Measurements from ENCODE around the gene MEGF8. TPM values are rescaled to one million over a fixed set of nuclear protein-coding genes. Genes with fewer than 3 reads are reported as not detected.
"Not testable (repeated sequence)": the region's sequence is repeated elsewhere in the genome, so short reads cannot be mapped to it uniquely, and the experiment has no call there.

The MEGF8 gene
- total RNA-seq, 2 experiments from 2014 or later: 8.5 to 9.3 TPM

- POLR2A ChIA-PET: no interaction called here
- H3K4me1 Mint-ChIP-seq: no peaks in the 10 kb centered on the region
- no peak for DNase-seq
- H3K4me3 Mint-ChIP-seq: no peak overlapping the region
- no peaks in the 10 kb centered on the region for H3K27me3 Mint-ChIP-seq
- ATAC-seq (ENCODE audit: low read depth): no peak
- no peaks in the 10 kb centered on the region for H3K9me3 Mint-ChIP-seq
- peaks cover 2% of the 10 kb centered on the region for H3K36me3 Mint-ChIP-seq
- H3K27ac Mint-ChIP-seq: no peak overlapping the region
Observed at GRCh38 chr19:42334697-42335373, 9.4 kb downstream of the MEGF8 start.

GRCh38 chr19:42335374-42335936, 10.0 kb downstream of the MEGF8 start:
- Mint-ChIP-seq H3K4me1 (no peaks in the 10 kb centered on the region), H3K9me3 (no peaks in the 10 kb centered on the region), H3K36me3 (peaks cover 2% of the 10 kb centered on the region), H3K27ac (no peak overlapping the region), H3K27me3 (no peaks in the 10 kb centered on the region), H3K4me3 (no peak overlapping the region)
- ATAC-seq (ENCODE audit: low read depth) (no peak), DNase-seq (no peak)
- POLR2A ChIA-PET: no interaction called here

GRCh38 chr19:42335971-42336370, 10.5 kb downstream of the MEGF8 start:
- Mint-ChIP-seq H3K4me1 (no peaks in the 10 kb centered on the region), H3K9me3 (no peaks in the 10 kb centered on the region), H3K27ac (no peak overlapping the region), H3K27me3 (no peaks in the 10 kb centered on the region), H3K4me3 (no peak overlapping the region), H3K36me3 (peaks cover 2% of the 10 kb centered on the region)
- DNase-seq (no peak), ATAC-seq (ENCODE audit: low read depth) (no peak)
- POLR2A ChIA-PET: no interaction called here

- H3K4me1 Mint-ChIP-seq; H3K9me3 Mint-ChIP-seq; DNase-seq; H3K4me3 Mint-ChIP-seq; H3K27ac Mint-ChIP-seq; POLR2A ChIA-PET; ATAC-seq (ENCODE audit: low read depth); H3K36me3 Mint-ChIP-seq; H3K27me3 Mint-ChIP-seq: not testable (repeated sequence)
Observed at GRCh38 chr19:42339126-42339860, 13.9 kb downstream of the MEGF8 start.

- H3K27ac Mint-ChIP-seq; ATAC-seq (ENCODE audit: low read depth); POLR2A ChIA-PET; H3K36me3 Mint-ChIP-seq; DNase-seq; H3K4me3 Mint-ChIP-seq; H3K27me3 Mint-ChIP-seq; H3K9me3 Mint-ChIP-seq; H3K4me1 Mint-ChIP-seq: not testable (repeated sequence)
Observed at GRCh38 chr19:42339922-42340321, 14.5 kb downstream of the MEGF8 start.

- Mint-ChIP-seq H3K36me3 (peaks cover under 1% of the 10 kb centered on the region), H3K4me3 (no peak overlapping the region), H3K9me3 (no peaks in the 10 kb centered on the region), H3K27ac (no peak overlapping the region), H3K27me3 (no peaks in the 10 kb centered on the region), H3K4me1 (no peaks in the 10 kb centered on the region)
- POLR2A ChIA-PET: no interaction called here
- DNase-seq (no peak), ATAC-seq (ENCODE audit: low read depth) (no peak)
Observed at GRCh38 chr19:42343344-42344110, 18.1 kb downstream of the MEGF8 start.

- no peak overlapping the region for H3K27ac Mint-ChIP-seq
- H3K36me3 Mint-ChIP-seq: no peaks in the 10 kb centered on the region
- no peaks in the 10 kb centered on the region for H3K9me3 Mint-ChIP-seq
- ATAC-seq (ENCODE audit: low read depth) (no peak), DNase-seq (no peak)
- no peaks in the 10 kb centered on the region for H3K4me1 Mint-ChIP-seq
- H3K27me3 Mint-ChIP-seq: no peaks in the 10 kb centered on the region
- H3K4me3 Mint-ChIP-seq: no peak overlapping the region
- POLR2A ChIA-PET: no interaction called here
Observed at GRCh38 chr19:42344336-42344893, 19.0 kb downstream of the MEGF8 start.

GRCh38 chr19:42345191-42345812, 19.9 kb downstream of the MEGF8 start:
- Mint-ChIP-seq H3K4me3 (no peak overlapping the region), H3K36me3 (no peaks in the 10 kb centered on the region), H3K27ac (no peak overlapping the region), H3K9me3 (no peaks in the 10 kb centered on the region), H3K27me3 (no peaks in the 10 kb centered on the region), H3K4me1 (no peaks in the 10 kb centered on the region)
- POLR2A ChIA-PET: no interaction called here
- ATAC-seq (ENCODE audit: low read depth): no peak
- DNase-seq: no peak

GRCh38 chr19:42348211-42348610, 22.8 kb downstream of the MEGF8 start:
- POLR2A ChIA-PET: no interaction called here
- Mint-ChIP-seq H3K4me1 (no peaks in the 10 kb centered on the region), H3K9me3 (no peaks in the 10 kb centered on the region), H3K4me3 (no peak overlapping the region), H3K36me3 (no peaks in the 10 kb centered on the region), H3K27me3 (no peaks in the 10 kb centered on the region), H3K27ac (no peak overlapping the region)
- ATAC-seq (ENCODE audit: low read depth) (no peak), DNase-seq (no peak)

GRCh38 chr19:42349378-42350107, 24.1 kb downstream of the MEGF8 start:
- POLR2A ChIA-PET: no interaction called here
- Mint-ChIP-seq H3K4me1 (no peaks in the 10 kb centered on the region), H3K27me3 (no peaks in the 10 kb centered on the region), H3K4me3 (no peak overlapping the region), H3K27ac (no peak overlapping the region), H3K9me3 (no peaks in the 10 kb centered on the region), H3K36me3 (no peaks in the 10 kb centered on the region)
- ATAC-seq (ENCODE audit: low read depth): no peak
- no peak for DNase-seq

GRCh38 chr19:42350417-42350816, 25.0 kb downstream of the MEGF8 start:
- Mint-ChIP-seq H3K27me3 (no peaks in the 10 kb centered on the region), H3K9me3 (no peaks in the 10 kb centered on the region), H3K4me1 (no peaks in the 10 kb centered on the region), H3K4me3 (no peak overlapping the region), H3K36me3 (no peaks in the 10 kb centered on the region), H3K27ac (no peak overlapping the region)
- POLR2A ChIA-PET: no interaction called here
- DNase-seq (no peak), ATAC-seq (ENCODE audit: low read depth) (no peak)

GRCh38 chr19:42351079-42351735, 25.8 kb downstream of the MEGF8 start:
- Mint-ChIP-seq H3K27me3 (no peaks in the 10 kb centered on the region), H3K27ac (no peak overlapping the region), H3K36me3 (no peaks in the 10 kb centered on the region), H3K9me3 (no peaks in the 10 kb centered on the region), H3K4me1 (no peaks in the 10 kb centered on the region), H3K4me3 (no peak overlapping the region)
- no peak for DNase-seq
- POLR2A ChIA-PET: no interaction called here
- ATAC-seq (ENCODE audit: low read depth): no peak
